HepG2 (cell line): ENCODE results near the gene GRIK5. TPM values are rescaled to one million over a fixed set of nuclear protein-coding genes. Genes with fewer than 3 reads are reported as not detected.

Source experiments
- ATAC-seq: fragments of 200-7000 bp; cut with Tn5 transposase; 3 replicates; pipeline ENCODE4 v1.9.1; 2020; ENCODE audit warnings: mild to moderate bottlenecking, moderate library complexity
- BruUV-seq: library from RNA; stranded (reverse); fragments of 400-500 nt; replicated peaks from 2 replicates; lab custom pipeline; 2021; lab: Mats Ljungman, UMichigan
- CTCF ChIA-PET: fragments of 300-600 bp; formaldehyde crosslinking; extraction: SDS; loops from one replicate; lab custom pipeline; 2021; ENCODE audit warnings: low total read pairs, inconsistent platforms, low intra/inter-chr PET ratio; lab: Yijun Ruan, JAX
- POLR2A ChIA-PET: fragments of 350-600 bp; sonication (Branson Sonifier 250); formaldehyde crosslinking; loops from one replicate; lab custom pipeline; 2020; ENCODE audit warnings: antibody characterized with exemption, inconsistent platforms; lab: Yijun Ruan, JAX
- DNase-seq: peaks from one replicate; pipeline ENCODE4 v3.0.0-alpha.2; 2015; ENCODE audit warnings: low spot score
- FAIRE-seq: peaks from 3 replicates; lab custom pipeline; 2011; peaks lifted over from hg19 to GRCh38; lab: Jason Lieb, UNC
- H2AFZ ChIP-seq: one replicate; pipeline ENCODE4 v1.6.1; 2011; ENCODE audit warnings: low read length, inconsistent platforms
- H3K27ac ChIP-seq: fragments of 300-600 bp; 3 replicates; pipeline ENCODE4 v1.8.0; 2011; ENCODE audit warnings: mixed run types, mild to moderate bottlenecking, mixed read lengths, low read length, inconsistent platforms; ENCODE audit not compliant: insufficient read depth; ENCODE audit errors: extremely low read length
- H3K27me3 ChIP-seq, 2 experiments: fragments of 200-600 bp in 1 of 2; 2 replicates in 1 of 2; 3 replicates in 1 of 2; pipeline versions ENCODE4 v1.6.0 to v1.8.0; 2011; ENCODE audit warnings: low read length in 2 of 2, mild to moderate bottlenecking in 2 of 2, moderate library complexity in 2 of 2, inconsistent platforms in 1 of 2; ENCODE audit not compliant: insufficient read depth in 2 of 2, control insufficient read depth in 1 of 2
- H3K36me3 ChIP-seq, 2 experiments: fragments of 200-600 bp in 1 of 2; replicated peaks in 1 of 2; 2 replicates in 1 of 2; 3 replicates in 1 of 2; pipeline versions ENCODE4 v1.5.1 to v1.8.0; 2011; ENCODE audit warnings: low read length in 2 of 2, inconsistent platforms in 1 of 2; ENCODE audit not compliant: insufficient read depth in 2 of 2, control insufficient read depth in 1 of 2
- H3K4me1 ChIP-seq: 2 replicates; pipeline ENCODE4 v1.5.1; 2012; ENCODE audit warnings: low read length, inconsistent platforms; ENCODE audit not compliant: insufficient read depth
- H3K4me2 ChIP-seq: 2 replicates; pipeline ENCODE4 v1.6.0; 2011; ENCODE audit warnings: low read depth, low read length, inconsistent platforms
- H3K4me3 ChIP-seq, 3 experiments: fragments of 200-600 bp in 1 of 3; sonication (generic), shearing (Covaris generic) in 1 of 3; replicated peaks in 1 of 3; 2 replicates each; pipeline ENCODE4 v1.5.1; 2011 to 2016; ENCODE audit warnings: low read length in 3 of 3, inconsistent platforms in 2 of 3, low read depth in 2 of 3, mild to moderate bottlenecking in 2 of 3, control low read depth in 1 of 3, mixed read lengths in 1 of 3; ENCODE audit not compliant: insufficient read depth in 1 of 3
- H3K79me2 ChIP-seq: one replicate; pipeline ENCODE4 v1.6.1; 2011; ENCODE audit warnings: low read length, inconsistent platforms; ENCODE audit not compliant: insufficient read depth
- H3K9ac ChIP-seq: 2 replicates; pipeline ENCODE4 v1.6.0; 2011; ENCODE audit warnings: mild to moderate bottlenecking, low read depth, low read length, inconsistent platforms; ENCODE audit not compliant: insufficient read depth
- H3K9me3 ChIP-seq: 2 replicates; pipeline ENCODE4 v1.5.1; 2012; ENCODE audit warnings: mild to moderate bottlenecking, low read length
- H4K20me1 ChIP-seq: 2 replicates; pipeline ENCODE4 v1.6.0; 2011; ENCODE audit warnings: inconsistent platforms, mild to moderate bottlenecking, low read length, moderate library complexity; ENCODE audit not compliant: insufficient read depth
- HBP1 ChIP-seq: IDR thresholded peaks from 2 replicates; pipeline ENCODE4 v1.6.1; 2016; ENCODE audit warnings: low read depth, control low read depth
- MTA3 ChIP-seq: sonication (generic); formaldehyde crosslinking; IDR thresholded peaks from 2 replicates; pipeline ENCODE4 v1.4.0; 2020; ENCODE audit warnings: missing genetic modification reagents
- NFRKB ChIP-seq: fragments of 450-650 bp; IDR thresholded peaks from 2 replicates; pipeline ENCODE4 v1.6.1; 2017
- NR3C1 ChIP-seq: sonication (generic); formaldehyde crosslinking; IDR thresholded peaks from 2 replicates; pipeline ENCODE4 v1.4.0; 2020; ENCODE audit warnings: missing genetic modification reagents
- TGIF2 ChIP-seq: IDR thresholded peaks from 2 replicates; pipeline ENCODE4 v1.6.1; 2016; ENCODE audit warnings: control low read depth, missing compliant biosample characterization
- YY1 ChIP-seq: IDR thresholded peaks from 2 replicates; pipeline ENCODE4 v1.6.1; 2011; ENCODE audit warnings: low read length, low read depth, moderate library complexity, mild to moderate bottlenecking; ENCODE audit not compliant: insufficient read depth, insufficient replicate concordance
- ZNF331 ChIP-seq: sonication (generic); formaldehyde crosslinking; IDR thresholded peaks from 2 replicates; pipeline ENCODE4 v1.4.0; 2020; ENCODE audit warnings: missing genetic modification reagents
- WGBS: methylation state at CpG from one replicate; pipeline ENCODE4 v1.1.6; 2017; ENCODE audit warnings: low lambda C conversion rate; 5-methylcytosine and 5-hydroxymethylcytosine counted together
- in situ Hi-C: cut with HindIII; loops from 2 replicates; pipeline ENCODE4 v1.10.0; 2017; ENCODE audit warnings: low pct_unique_long_range_greater_than_20kb; ENCODE audit not compliant: extremely low pct_ligation_motif_present
- intact Hi-C: fragments of 100-400 bp; cut with micrococcal nuclease; formaldehyde crosslinking; loops from one replicate; pipeline ENCODE4 v1.10.0; 2022; ENCODE audit not compliant: unreplicated experiment
- polyA plus RNA-seq, 8 experiments: library from polyadenylated mRNA; depleted of rRNA in 3 of 8; stranded (reverse) in 7 of 8; unstranded in 1 of 8; fragments of >200 nt; fragmentation: Illumina TruSeq in 4 of 8; extraction: Trizol in 4 of 8; gene quantifications; 2 replicates each; pipeline versions ENCODE4 v1.2.1 to v1.2.3, GENCODE V29; 2011 to 2016; ENCODE audit warnings: low read depth in 4 of 8, missing spikeins in 1 of 8, mixed read lengths in 1 of 8; ENCODE audit not compliant: insufficient read depth in 1 of 8
- total RNA-seq, 5 experiments: library from RNA; depleted of rRNA; stranded (reverse); fragments of >200 nt; fragmentation: Illumina TruSeq; extraction: Trizol; gene quantifications; 2 replicates each; pipeline ENCODE4 v1.2.3, GENCODE V29; 2016; ENCODE audit warnings: low read depth in 1 of 5
- TF ChIP-seq, protein P1 (sequence below): sonication (generic); formaldehyde crosslinking; IDR thresholded peaks from 2 replicates; pipeline ENCODE4 v1.8.1; 2023; ENCODE audit warnings: mild to moderate bottlenecking, missing genetic modification reagents

GRIK5 gene
- total and polyA plus RNA-seq, 2 of the 13 experiments (the other 11 are each of a cell fraction or from before 2014, with no cell fraction given): not detected

GRCh38 chr19:41967054-41967783 is 102.8 kb downstream of the GRIK5 start (continued):
- no peak for TF ChIP-seq HBP1

DNA sequence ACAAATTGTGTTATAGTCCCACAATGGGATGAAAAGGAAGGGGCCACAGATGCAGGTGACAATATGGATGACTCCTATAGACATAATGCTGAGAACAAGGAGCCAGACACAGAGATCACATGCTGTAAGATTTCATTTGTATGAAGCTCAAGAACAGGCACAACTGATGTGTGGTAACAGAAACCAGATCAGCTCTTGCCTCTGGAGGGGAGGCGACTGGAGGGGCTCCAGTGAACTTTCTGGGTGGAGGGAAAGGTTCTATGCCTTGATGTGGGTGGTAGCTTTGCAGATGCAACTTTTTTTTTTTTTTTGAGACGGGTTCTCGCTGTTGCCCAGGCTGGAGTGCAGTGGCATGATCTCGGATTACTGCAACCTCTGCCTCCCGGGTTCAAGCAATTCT is 104.9 kb downstream of the GRIK5 start:
- ChIA-PET POLR2A (no interaction called here), CTCF (no interaction called here)
- Histone ChIP-seq H3K4me1 (0 out of 2 replicates have a peak, but pooled peaks cover 11% of the 10 kb centered on the region), H3K9ac (no peak overlapping the region), H2AFZ (no peak overlapping the region), H3K79me2 (no peaks in the 10 kb centered on the region), H3K4me2 (no peak overlapping the region), H3K9me3 (no peaks in the 10 kb centered on the region), H3K27ac (no peak overlapping the region), H3K4me3 (no peak overlapping the region), H4K20me1 (no peaks in the 10 kb centered on the region), H3K36me3 (no peaks in the 10 kb centered on the region), H3K27me3 (peaks cover 11 to 40% of the 10 kb centered on the region in 2 experiments; a peak in 4 of 5 replicates)
- BruUV-seq: no TSS peak
- TF ChIP-seq NFRKB: no peak
- no peak for TF ChIP-seq ZNF331 (CRISPR knock-in tag)
- TF ChIP-seq TGIF2 (CRISPR knock-in tag): no peak
- TF ChIP-seq NR3C1 (CRISPR knock-in tag): no peak
- TF ChIP-seq MTA3 (CRISPR knock-in tag): no peak
- TF ChIP-seq YY1: no peak
- TF ChIP-seq, protein P1, sequence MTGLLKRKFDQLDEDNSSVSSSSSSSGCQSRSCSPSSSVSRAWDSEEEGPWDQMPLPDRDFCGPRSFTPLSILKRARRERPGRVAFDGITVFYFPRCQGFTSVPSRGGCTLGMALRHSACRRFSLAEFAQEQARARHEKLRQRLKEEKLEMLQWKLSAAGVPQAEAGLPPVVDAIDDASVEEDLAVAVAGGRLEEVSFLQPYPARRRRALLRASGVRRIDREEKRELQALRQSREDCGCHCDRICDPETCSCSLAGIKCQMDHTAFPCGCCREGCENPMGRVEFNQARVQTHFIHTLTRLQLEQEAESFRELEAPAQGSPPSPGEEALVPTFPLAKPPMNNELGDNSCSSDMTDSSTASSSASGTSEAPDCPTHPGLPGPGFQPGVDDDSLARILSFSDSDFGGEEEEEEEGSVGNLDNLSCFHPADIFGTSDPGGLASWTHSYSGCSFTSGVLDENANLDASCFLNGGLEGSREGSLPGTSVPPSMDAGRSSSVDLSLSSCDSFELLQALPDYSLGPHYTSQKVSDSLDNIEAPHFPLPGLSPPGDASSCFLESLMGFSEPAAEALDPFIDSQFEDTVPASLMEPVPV (CRISPR knock-in tag): no peak
- intact Hi-C loops (no loop called here), in situ Hi-C loops (no loop called here)
- FAIRE-seq: no peak
- 48% methylated on average over 5 of the region's 5 CpGs for WGBS
- DNase-seq: no peak
- ATAC-seq: no peak
